Panc1 (cell line): ENCODE results near the gene LRRC23. TPM values are rescaled to one million over a fixed set of nuclear protein-coding genes. Genes with fewer than 3 reads are reported as not detected.

Experiments used
- ATAC-seq: fragments of 200-7000 bp; cut with Tn5 transposase; 2 replicates; pipeline ENCODE4 v1.9.1; 2020; ENCODE audit warnings: mild to moderate bottlenecking, moderate library complexity
- BruUV-seq: library from RNA; stranded (reverse); fragments of 400-500 nt; replicated peaks from 2 replicates; lab custom pipeline; 2021; lab: Mats Ljungman, UMichigan
- CTCF ChIA-PET: fragments of 300-600 bp; sonication (Branson Sonifier 250); formaldehyde crosslinking; loops from one replicate; lab custom pipeline; 2022; ENCODE audit warnings: antibody characterized with exemption; lab: Charles Lee
- POLR2A ChIA-PET: fragments of 300-600 bp; sonication (Branson Sonifier 250); formaldehyde crosslinking; loops from one replicate; lab custom pipeline; 2022; ENCODE audit warnings: antibody characterized with exemption; lab: Charles Lee
- DNase-seq: peaks from one replicate; pipeline ENCODE4 v3.0.0-alpha.2; 2010; ENCODE audit warnings: low read depth, low spot score
- H3K27ac ChIP-seq: 2 replicates; pipeline ENCODE4 v1.5.1; 2011; ENCODE audit warnings: mild to moderate bottlenecking, low read length, inconsistent platforms
- H3K27me3 ChIP-seq: fragments of 200-500 bp; sonication (Bioruptor generic); 2 replicates; pipeline ENCODE4 v1.6.0; 2014; ENCODE audit warnings: low read length, inconsistent platforms; ENCODE audit not compliant: control insufficient read depth, insufficient read depth
- H3K36me3 ChIP-seq: fragments of 200-500 bp; sonication (Bioruptor generic); 2 replicates; pipeline ENCODE4 v1.5.1; 2014; ENCODE audit warnings: inconsistent platforms, mild to moderate bottlenecking, low read length, moderate library complexity; ENCODE audit not compliant: control insufficient read depth, insufficient read depth
- H3K4me1 ChIP-seq: 2 replicates; pipeline ENCODE4 v1.5.1; 2011; ENCODE audit warnings: inconsistent platforms, mild to moderate bottlenecking, low read length, moderate library complexity; ENCODE audit not compliant: control insufficient read depth, insufficient read depth
- H3K4me3 ChIP-seq, 2 experiments: 2 replicates each; pipeline ENCODE4 v1.5.1; 2011 to 2012; ENCODE audit warnings: low read depth in 2 of 2, low read length in 2 of 2, mild to moderate bottlenecking in 2 of 2, inconsistent platforms in 1 of 2, moderate library complexity in 1 of 2
- H3K9me3 ChIP-seq: fragments of 200-500 bp; sonication (Bioruptor generic); 2 replicates; pipeline ENCODE4 v1.5.1; 2014; ENCODE audit warnings: low read depth, mild to moderate bottlenecking, inconsistent platforms, low read length, moderate library complexity; ENCODE audit not compliant: control insufficient read depth, insufficient read depth
- CTCF ChIP-seq: fragments of 450-650 bp; IDR thresholded peaks from 2 replicates; pipeline ENCODE4 v1.5.1; 2017; ENCODE audit warnings: mild to moderate bottlenecking
- POLR2AphosphoS5 ChIP-seq: IDR thresholded peaks from 2 replicates; pipeline ENCODE4 v1.6.1; 2012; ENCODE audit warnings: mild to moderate bottlenecking, low read depth, low read length, moderate library complexity
- SIN3A ChIP-seq: IDR thresholded peaks from 2 replicates; pipeline ENCODE4 v1.6.1; 2012; ENCODE audit warnings: low read depth, mild to moderate bottlenecking, low read length, moderate library complexity, borderline replicate concordance; ENCODE audit not compliant: insufficient read depth
- TCF7L2 ChIP-seq: IDR thresholded peaks from 2 replicates; pipeline ENCODE4 v1.6.1; 2011; ENCODE audit warnings: mild to moderate bottlenecking, low read depth, low read length, inconsistent platforms
- in situ Hi-C: cut with HindIII; loops from 2 replicates; pipeline ENCODE4 v1.10.0; 2016; ENCODE audit warnings: low sequenced_read_pairs, low pct_unique_long_range_greater_than_20kb
- intact Hi-C: fragments of 100-400 bp; cut with micrococcal nuclease; formaldehyde crosslinking; loops from one replicate; pipeline ENCODE4 v1.10.0; 2022; ENCODE audit not compliant: unreplicated experiment
- total RNA-seq: library from RNA; stranded (reverse); gene quantifications from one replicate; pipeline ENCODE4 v1.2.1, GENCODE V29; 2021; ENCODE audit not compliant: unreplicated experiment
- TF ChIP-seq, protein P1 (sequence below), 2 experiments: IDR thresholded peaks; 2 replicates each; pipeline ENCODE4 v1.6.1; 2011 to 2012; ENCODE audit warnings: low read depth in 2 of 2, control low read depth in 1 of 2, low read length in 1 of 2, mild to moderate bottlenecking in 1 of 2, moderate library complexity in 1 of 2; ENCODE audit not compliant: insufficient read depth in 1 of 2

Gene LRRC23
- total RNA-seq, 1 experiment from 2014 or later, result 6.5 TPM

- in situ Hi-C loops (no loop called here), intact Hi-C loops (loop anchor here (10.0 kb wide), 1 partner anchor 167 kb away; no protein-coding TSS in a partner anchor)
- no peak overlapping the region for H3K4me3 ChIP-seq
- ATAC-seq (no peak), DNase-seq (no peak)
- no peak overlapping the region for H3K27ac ChIP-seq
- no peak for TF ChIP-seq TCF7L2
- TF ChIP-seq, protein P1, sequence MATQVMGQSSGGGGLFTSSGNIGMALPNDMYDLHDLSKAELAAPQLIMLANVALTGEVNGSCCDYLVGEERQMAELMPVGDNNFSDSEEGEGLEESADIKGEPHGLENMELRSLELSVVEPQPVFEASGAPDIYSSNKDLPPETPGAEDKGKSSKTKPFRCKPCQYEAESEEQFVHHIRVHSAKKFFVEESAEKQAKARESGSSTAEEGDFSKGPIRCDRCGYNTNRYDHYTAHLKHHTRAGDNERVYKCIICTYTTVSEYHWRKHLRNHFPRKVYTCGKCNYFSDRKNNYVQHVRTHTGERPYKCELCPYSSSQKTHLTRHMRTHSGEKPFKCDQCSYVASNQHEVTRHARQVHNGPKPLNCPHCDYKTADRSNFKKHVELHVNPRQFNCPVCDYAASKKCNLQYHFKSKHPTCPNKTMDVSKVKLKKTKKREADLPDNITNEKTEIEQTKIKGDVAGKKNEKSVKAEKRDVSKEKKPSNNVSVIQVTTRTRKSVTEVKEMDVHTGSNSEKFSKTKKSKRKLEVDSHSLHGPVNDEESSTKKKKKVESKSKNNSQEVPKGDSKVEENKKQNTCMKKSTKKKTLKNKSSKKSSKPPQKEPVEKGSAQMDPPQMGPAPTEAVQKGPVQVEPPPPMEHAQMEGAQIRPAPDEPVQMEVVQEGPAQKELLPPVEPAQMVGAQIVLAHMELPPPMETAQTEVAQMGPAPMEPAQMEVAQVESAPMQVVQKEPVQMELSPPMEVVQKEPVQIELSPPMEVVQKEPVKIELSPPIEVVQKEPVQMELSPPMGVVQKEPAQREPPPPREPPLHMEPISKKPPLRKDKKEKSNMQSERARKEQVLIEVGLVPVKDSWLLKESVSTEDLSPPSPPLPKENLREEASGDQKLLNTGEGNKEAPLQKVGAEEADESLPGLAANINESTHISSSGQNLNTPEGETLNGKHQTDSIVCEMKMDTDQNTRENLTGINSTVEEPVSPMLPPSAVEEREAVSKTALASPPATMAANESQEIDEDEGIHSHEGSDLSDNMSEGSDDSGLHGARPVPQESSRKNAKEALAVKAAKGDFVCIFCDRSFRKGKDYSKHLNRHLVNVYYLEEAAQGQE (IDR thresholded peaks at IDR 0.05; ENCODE audit: insufficient read depth in 1 of 2, low read depth in 2 of 2, low read length in 1 of 2), result no peak
- no peak for TF ChIP-seq SIN3A
- TF ChIP-seq POLR2AphosphoS5, result no peak
- TF ChIP-seq CTCF, result no peak
- CTCF ChIA-PET, result no interaction called here
- no peaks in the 10 kb centered on the region for H3K27me3 ChIP-seq
- H3K4me1 ChIP-seq, result peaks cover 19% of the 10 kb centered on the region
- BruUV-seq, result no TSS peak
- POLR2A ChIA-PET, result interaction anchor here (0.6 kb wide), 1 partner anchor 65 kb away, joined by 6 read pairs; no protein-coding TSS in a partner anchor
- no peaks in the 10 kb centered on the region; the same call in 1 of the 2 replicates for H3K36me3 ChIP-seq
- H3K9me3 ChIP-seq, result no peaks in the 10 kb centered on the region
These were observed 43.0 kb downstream of the LRRC23 start for GRCh38 chr12:6947615-6948014.

DNA sequence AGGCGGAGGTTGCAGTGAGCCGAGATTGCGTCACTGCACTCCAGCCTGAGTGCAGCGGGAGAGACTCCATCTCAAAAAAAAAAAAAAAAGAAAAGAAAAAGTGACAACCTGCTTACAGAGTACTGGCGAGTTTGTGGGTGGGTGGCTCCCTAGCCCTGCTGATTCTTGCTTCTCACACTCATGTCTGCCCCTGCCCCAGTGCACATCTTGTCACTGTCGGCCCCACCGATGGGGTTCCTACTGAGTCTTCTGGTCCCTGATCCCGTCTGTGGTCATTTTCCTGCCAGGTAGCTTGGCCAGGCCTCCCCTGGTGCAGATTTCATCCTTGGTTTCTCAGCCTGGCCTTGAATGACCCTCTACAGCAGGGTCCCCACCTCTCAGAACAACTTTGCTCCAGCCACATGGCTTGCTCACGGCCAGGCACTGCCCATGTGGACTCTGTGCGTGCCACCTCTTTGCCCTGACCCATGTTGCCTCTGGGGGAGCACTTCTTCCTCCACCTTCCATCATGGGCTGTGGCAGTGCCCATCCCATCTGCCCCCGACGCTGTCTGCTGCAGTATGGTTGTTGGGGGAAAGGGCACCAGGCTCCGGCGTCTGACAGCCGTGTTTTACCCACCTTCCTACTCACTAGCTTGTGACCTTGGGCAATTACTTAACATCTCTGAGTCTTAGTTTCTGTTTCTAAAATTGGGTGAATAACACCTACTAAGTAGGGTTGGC, 44.4 kb downstream of the LRRC23 start:
- CTCF ChIA-PET, result interaction anchor here (0.7 kb wide), 1 partner anchor 16 kb away, joined by 3 read pairs; no protein-coding TSS in a partner anchor
- intact Hi-C loops, result loop anchor here (10.0 kb wide), 1 partner anchor 166 kb away; no protein-coding TSS in a partner anchor

More for the DNA sequence above, 44.4 kb downstream of the LRRC23 start:
- Histone ChIP-seq H3K36me3 (no peaks in the 10 kb centered on the region; the same call in 1 of the 2 replicates), H3K27me3 (no peaks in the 10 kb centered on the region), H3K4me3 (no peak overlapping the region), H3K4me1 (peaks cover 12% of the 10 kb centered on the region), H3K27ac (no peak overlapping the region), H3K9me3 (no peaks in the 10 kb centered on the region)
- DNase-seq (no peak), ATAC-seq (no peak)
- BruUV-seq, result no TSS peak
- no peak for TF ChIP-seq POLR2AphosphoS5
- no peak for TF ChIP-seq CTCF
- TF ChIP-seq SIN3A, result no peak
- TF ChIP-seq TCF7L2, result no peak
- TF ChIP-seq, protein P1 (IDR thresholded peaks at IDR 0.05; ENCODE audit: insufficient read depth in 1 of 2, low read depth in 2 of 2, low read length in 1 of 2), result no peak
- in situ Hi-C loops, result no loop called here
- POLR2A ChIA-PET, result interaction anchor here (0.7 kb wide), 1 partner anchor 19 kb away, joined by 4 read pairs; no protein-coding TSS in a partner anchor
